ENCODE data around the gene NDUFS6. TPM values are rescaled to one million over a fixed set of nuclear protein-coding genes. Genes with fewer than 3 reads are reported as not detected.
"Not testable (repeated sequence)": the region's sequence is repeated elsewhere in the genome, so short reads cannot be mapped to it uniquely, and the experiment has no call there.

NDUFS6 gene
- total RNA-seq, 1 donor: 10.3 TPM

GRCh38 chr5:1796371-1797102 is 4.7 kb upstream of the NDUFS6 start:
- no peaks in the 10 kb centered on the region for H3K9me3 ChIP-seq (ENCODE audit: low read depth, low read length)
- no peak overlapping the region for H3K4me3 ChIP-seq (ENCODE audit: low read length)
- no peaks in the 10 kb centered on the region for H3K27me3 ChIP-seq (ENCODE audit: insufficient read depth, low read length)
- H3K4me1 ChIP-seq (ENCODE audit: insufficient read depth, low read length): peaks cover 42% of the 10 kb centered on the region

- H3K4me3 ChIP-seq (ENCODE audit: low read length): no peak overlapping the region
- no peaks in the 10 kb centered on the region for H3K9me3 ChIP-seq (ENCODE audit: low read depth, low read length)
- H3K4me1 ChIP-seq (ENCODE audit: insufficient read depth, low read length): peaks cover 44% of the 10 kb centered on the region
- H3K27me3 ChIP-seq (ENCODE audit: insufficient read depth, low read length): no peaks in the 10 kb centered on the region
Measured at GRCh38 chr5:1797103-1797800, 4.0 kb upstream of the NDUFS6 start.

GRCh38 chr5:1797855-1798254 is 3.4 kb upstream of the NDUFS6 start:
- H3K4me3 ChIP-seq (ENCODE audit: low read length): no peak overlapping the region
- peaks cover 38% of the 10 kb centered on the region for H3K4me1 ChIP-seq (ENCODE audit: insufficient read depth, low read length)
- H3K9me3 ChIP-seq (ENCODE audit: low read depth, low read length): no peaks in the 10 kb centered on the region
- no peaks in the 10 kb centered on the region for H3K27me3 ChIP-seq (ENCODE audit: insufficient read depth, low read length)

- H3K9me3 ChIP-seq (ENCODE audit: low read depth, low read length); H3K4me3 ChIP-seq (ENCODE audit: low read length); H3K27me3 ChIP-seq (ENCODE audit: insufficient read depth, low read length): not testable (repeated sequence)
- H3K4me1 ChIP-seq (ENCODE audit: insufficient read depth, low read length): peaks cover 32% of the 10 kb centered on the region
Measured at GRCh38 chr5:1798589-1798988, 2.6 kb upstream of the NDUFS6 start.

- Histone ChIP-seq H3K27me3 (ENCODE audit: insufficient read depth, low read length) (no peaks in the 10 kb centered on the region), H3K4me3 (ENCODE audit: low read length) (peak overlapping the region; percentile 82), H3K4me1 (ENCODE audit: insufficient read depth, low read length) (peaks cover 32% of the 10 kb centered on the region), H3K9me3 (ENCODE audit: low read depth, low read length) (no peaks in the 10 kb centered on the region)
Measured at GRCh38 chr5:1799110-1799601, 2.1 kb upstream of the NDUFS6 start.

GRCh38 chr5:1799602-1800471 is 1.4 kb upstream of the NDUFS6 start, which contains the start of gene MRPL36:
TSS of gene MRPL36 (minus strand) at chr5:1799837. CDS start at chr5:1798935, 902 bp downstream.
- Histone ChIP-seq H3K27me3 (ENCODE audit: insufficient read depth, low read length) (no peaks in the 10 kb centered on the region), H3K4me1 (ENCODE audit: insufficient read depth, low read length) (peaks cover 32% of the 10 kb centered on the region), H3K4me3 (ENCODE audit: low read length) (peak within 1 kb of the TSS; percentile 82), H3K9me3 (ENCODE audit: low read depth, low read length) (no peaks in the 10 kb centered on the region)

DNA sequence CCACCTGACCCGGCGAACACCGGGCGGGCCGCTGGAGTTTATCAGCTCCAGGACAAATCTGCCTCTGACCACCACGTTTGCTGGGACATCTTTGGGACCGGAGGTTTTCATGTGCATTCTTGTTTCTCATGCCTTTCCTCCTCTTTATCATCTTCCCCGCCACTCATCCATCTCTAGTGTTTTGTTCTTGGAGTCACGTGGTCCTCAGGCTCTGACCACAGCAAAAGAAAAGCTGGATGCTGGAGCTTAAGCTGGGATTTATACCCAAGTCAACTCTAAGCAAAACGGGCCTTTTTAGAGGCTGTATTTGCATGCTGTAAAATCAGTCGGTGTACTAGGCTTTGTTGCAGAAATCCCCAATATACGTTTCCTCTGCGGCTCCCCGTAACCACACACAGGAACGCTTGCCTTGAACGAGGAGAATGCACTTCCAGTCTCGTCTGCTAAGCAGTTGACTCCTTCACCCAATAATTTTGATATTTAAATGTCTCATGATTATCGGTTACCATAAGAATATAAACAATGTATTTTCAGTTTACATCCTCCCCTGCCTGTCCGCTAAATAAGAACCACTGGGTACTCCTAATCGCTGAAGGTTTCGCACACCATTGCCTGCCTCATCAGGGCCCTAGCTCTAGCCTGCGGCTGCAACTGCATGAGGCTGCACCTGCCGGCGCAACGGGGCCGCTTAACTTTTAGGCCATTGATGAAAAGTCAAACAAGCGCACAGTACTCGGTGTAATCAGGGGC is 560 bp upstream of the NDUFS6 start:
- Histone ChIP-seq H3K27me3 (ENCODE audit: insufficient read depth, low read length) (no peaks in the 10 kb centered on the region), H3K4me1 (ENCODE audit: insufficient read depth, low read length) (peaks cover 32% of the 10 kb centered on the region), H3K4me3 (ENCODE audit: low read length) (peak overlapping the region; percentile 82), H3K9me3 (ENCODE audit: low read depth, low read length) (no peaks in the 10 kb centered on the region)

DNA sequence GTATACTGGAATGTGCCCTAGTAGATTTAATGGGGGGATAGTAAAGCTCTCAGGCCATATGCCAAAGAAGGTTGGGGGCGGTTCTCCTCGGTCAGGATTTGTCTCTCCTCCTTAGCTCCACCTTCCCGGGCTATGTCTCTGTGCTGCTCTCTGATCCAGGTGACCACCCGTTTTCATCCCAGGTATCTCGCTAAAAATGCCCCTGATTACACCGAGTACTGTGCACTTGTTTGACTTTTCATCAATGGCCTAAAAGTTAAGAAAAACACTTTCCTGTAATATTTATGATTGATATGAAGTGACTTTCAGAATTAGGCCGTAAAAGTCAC is 724 bp downstream of the NDUFS6 start:
- Histone ChIP-seq H3K4me1 (ENCODE audit: insufficient read depth, low read length) (peaks cover 32% of the 10 kb centered on the region), H3K4me3 (ENCODE audit: low read length) (peak overlapping the region; percentile 82), H3K9me3 (ENCODE audit: low read depth, low read length) (no peaks in the 10 kb centered on the region), H3K27me3 (ENCODE audit: insufficient read depth, low read length) (no peaks in the 10 kb centered on the region)

DNA sequence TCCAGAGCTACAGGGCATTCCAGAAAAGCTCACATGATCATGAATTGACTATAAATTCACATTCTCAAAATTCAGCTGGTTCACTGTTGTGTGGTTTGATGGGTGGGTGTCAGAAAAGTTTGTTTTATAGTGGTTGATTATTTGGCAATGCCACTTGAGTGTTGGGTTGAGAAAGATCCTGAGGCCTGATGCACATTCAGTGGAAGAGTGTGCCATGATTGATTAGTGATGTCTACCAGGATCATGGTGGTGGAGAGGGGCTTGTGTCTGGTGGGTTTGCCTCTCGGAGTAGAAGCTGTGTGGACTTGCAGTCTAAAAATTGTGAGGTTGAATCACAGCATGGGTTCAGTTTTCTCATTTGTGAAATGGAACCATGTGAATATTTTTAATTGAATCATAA is 2.0 kb downstream of the NDUFS6 start:
- Histone ChIP-seq H3K4me3 (ENCODE audit: low read length) (no peak overlapping the region), H3K9me3 (ENCODE audit: low read depth, low read length) (no peaks in the 10 kb centered on the region), H3K4me1 (ENCODE audit: insufficient read depth, low read length) (peaks cover 28% of the 10 kb centered on the region), H3K27me3 (ENCODE audit: insufficient read depth, low read length) (no peaks in the 10 kb centered on the region)

GRCh38 chr5:1804001-1804690 is 2.9 kb downstream of the NDUFS6 start:
- no peaks in the 10 kb centered on the region for H3K27me3 ChIP-seq (ENCODE audit: insufficient read depth, low read length)
- no peak overlapping the region for H3K4me3 ChIP-seq (ENCODE audit: low read length)
- H3K4me1 ChIP-seq (ENCODE audit: insufficient read depth, low read length): peaks cover 20% of the 10 kb centered on the region
- H3K9me3 ChIP-seq (ENCODE audit: low read depth, low read length): no peaks in the 10 kb centered on the region

DNA sequence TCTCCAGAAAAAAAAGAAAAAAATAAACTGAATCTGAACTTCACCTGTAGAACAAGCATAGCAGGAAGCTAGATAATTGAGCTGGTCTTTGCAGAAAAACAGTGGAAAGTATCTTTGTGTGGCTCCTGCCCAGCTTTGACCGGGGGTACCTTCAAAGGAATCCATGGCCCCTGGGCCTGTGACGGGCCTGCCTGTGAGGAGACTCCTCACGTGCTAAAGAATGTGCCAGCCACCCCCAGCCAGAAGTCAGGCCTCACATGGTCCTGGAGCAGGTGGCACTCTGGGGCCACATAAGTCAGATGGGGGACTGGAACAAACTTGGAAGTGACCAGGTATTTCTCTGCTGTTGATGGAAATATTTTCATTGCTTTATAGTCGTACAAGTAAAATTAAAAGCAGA is 4.1 kb downstream of the NDUFS6 start:
- Histone ChIP-seq H3K9me3 (ENCODE audit: low read depth, low read length) (no peaks in the 10 kb centered on the region), H3K4me1 (ENCODE audit: insufficient read depth, low read length) (peaks cover 13% of the 10 kb centered on the region), H3K4me3 (ENCODE audit: low read length) (no peak overlapping the region), H3K27me3 (ENCODE audit: insufficient read depth, low read length) (no peaks in the 10 kb centered on the region)

DNA sequence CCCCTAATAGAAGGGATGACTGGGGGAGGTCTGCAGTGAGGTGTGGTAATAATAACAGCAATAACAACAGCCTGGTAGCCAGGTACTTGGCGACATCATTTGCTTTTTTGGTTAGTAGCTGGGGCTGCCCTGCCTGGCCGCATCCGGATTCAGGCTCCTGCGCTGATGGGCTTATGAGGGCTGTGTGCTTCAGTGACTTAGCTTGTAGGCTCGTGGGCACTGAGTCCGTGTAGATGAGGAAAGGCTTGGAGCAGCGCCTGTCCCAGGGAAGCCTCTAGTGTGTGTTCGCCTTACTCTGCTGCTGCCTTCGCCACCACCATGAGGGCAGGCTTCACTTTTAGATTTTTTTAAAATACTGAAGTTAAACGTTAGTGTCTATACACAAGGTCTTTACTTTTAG is 4.5 kb downstream of the NDUFS6 start:
- Histone ChIP-seq H3K4me3 (ENCODE audit: low read length) (no peak overlapping the region), H3K9me3 (ENCODE audit: low read depth, low read length) (no peaks in the 10 kb centered on the region), H3K4me1 (ENCODE audit: insufficient read depth, low read length) (peaks cover 9% of the 10 kb centered on the region), H3K27me3 (ENCODE audit: insufficient read depth, low read length) (no peaks in the 10 kb centered on the region)

DNA sequence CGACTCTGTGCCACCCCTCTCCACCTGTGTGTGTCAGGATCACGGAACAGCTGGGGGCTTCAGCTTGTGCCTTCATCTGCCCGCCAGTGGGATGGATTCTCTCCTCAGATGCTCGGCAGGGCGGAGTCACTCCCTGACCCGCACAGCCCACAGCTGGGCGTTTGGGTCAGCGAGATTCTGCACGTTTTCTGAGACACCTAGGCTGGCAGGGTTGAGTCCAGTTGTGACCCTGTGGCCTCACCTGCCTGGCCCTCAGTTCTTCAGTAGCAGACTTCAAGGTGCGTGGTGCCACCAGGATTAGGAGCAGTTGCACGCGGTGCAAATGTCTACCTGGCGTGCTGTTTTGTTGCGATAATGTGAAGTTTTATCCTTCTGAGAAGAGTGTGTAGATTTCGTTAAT is 5.0 kb downstream of the NDUFS6 start:
- Histone ChIP-seq H3K9me3 (ENCODE audit: low read depth, low read length) (no peaks in the 10 kb centered on the region), H3K4me3 (ENCODE audit: low read length) (no peak overlapping the region), H3K4me1 (ENCODE audit: insufficient read depth, low read length) (peaks cover 6% of the 10 kb centered on the region), H3K27me3 (ENCODE audit: insufficient read depth, low read length) (no peaks in the 10 kb centered on the region)

DNA sequence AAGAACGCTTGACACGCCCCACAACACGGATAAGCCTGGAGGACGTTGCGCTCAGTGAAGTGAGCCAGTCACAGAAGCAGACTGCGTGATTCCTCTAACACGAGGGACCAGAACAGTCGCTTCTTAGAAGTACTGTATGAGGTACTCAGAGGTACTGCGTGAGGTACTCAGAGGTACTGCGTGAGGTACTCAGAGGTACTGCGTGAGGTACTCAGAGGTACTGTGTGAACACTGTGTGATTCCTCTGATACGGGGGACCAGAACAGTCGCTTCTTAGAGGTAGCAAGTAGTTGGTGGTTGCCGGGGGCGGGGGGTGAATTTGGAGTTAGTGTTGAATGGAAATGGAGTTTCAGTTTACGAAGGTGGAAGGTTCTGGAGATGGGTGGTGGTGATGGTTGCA is 5.8 kb downstream of the NDUFS6 start:
- Histone ChIP-seq H3K4me1 (ENCODE audit: insufficient read depth, low read length) (peaks cover 2% of the 10 kb centered on the region), H3K4me3 (ENCODE audit: low read length) (no peak overlapping the region), H3K27me3 (ENCODE audit: insufficient read depth, low read length) (no peaks in the 10 kb centered on the region), H3K9me3 (ENCODE audit: low read depth, low read length) (no peaks in the 10 kb centered on the region)
